Spinal cord (tissue), 10 donors: Measurements from ENCODE around the gene TMEM59. TPM values are rescaled to one million over a fixed set of nuclear protein-coding genes. Genes with fewer than 3 reads are reported as not detected.

Experiments used
- DNase-seq, 6 donors: peaks; one replicate each; pipeline versions ENCODE4 v3.0.0 to v3.0.0-alpha.2; 2013 to 2015; ENCODE audit warnings: low spot score in 6 of 6, low read depth in 4 of 6
- H3K27ac ChIP-seq: one replicate; pipeline ENCODE4 v1.5.1; 2013; ENCODE audit warnings: low read depth, low read length, control low read depth
- H3K27me3 ChIP-seq: one replicate; pipeline ENCODE4 v1.6.1; 2013; ENCODE audit warnings: low read length; ENCODE audit not compliant: control insufficient read depth, insufficient read depth
- H3K36me3 ChIP-seq: one replicate; pipeline ENCODE4 v1.6.1; 2013; ENCODE audit warnings: low read length; ENCODE audit not compliant: control insufficient read depth, insufficient read depth
- H3K4me1 ChIP-seq: one replicate; pipeline ENCODE4 v1.6.1; 2013; ENCODE audit warnings: low read length; ENCODE audit not compliant: control insufficient read depth, insufficient read depth
- H3K4me3 ChIP-seq: one replicate; pipeline ENCODE4 v1.5.1; 2013; ENCODE audit warnings: low read depth, low read length, control low read depth
- H3K9me3 ChIP-seq: one replicate; pipeline ENCODE4 v1.6.1; 2013; ENCODE audit warnings: low read length; ENCODE audit not compliant: control insufficient read depth, insufficient read depth
- WGBS: methylation state at CpG from one replicate; pipeline ENCODE4 v1.1.5; 2013; ENCODE audit warnings: missing lambda C conversion rate; ENCODE audit not compliant: insufficient coverage; 5-methylcytosine and 5-hydroxymethylcytosine counted together
- polyA plus RNA-seq, 2 donors: library from polyadenylated mRNA; unstranded; fragments of 120-200 nt; gene quantifications; one replicate each; pipeline ENCODE4 v1.2.1, GENCODE V29; 2013; ENCODE audit not compliant: insufficient read length in 2 of 2
- total RNA-seq, 2 donors: library from RNA; depleted of rRNA in 1 of 2; stranded (reverse); fragments of 120-200 nt in 1 of 2; fragments of >200 nt in 1 of 2; gene quantifications; one replicate each; pipeline versions ENCODE4 v1.2.3 to v1.2.4, GENCODE V29; 2013 to 2014
- donor health status: healthy.

TMEM59 gene
- total and polyA plus RNA-seq, 4 donors: 242 to 455 (median 272) TPM

- no peaks in the 10 kb centered on the region for H3K4me1 ChIP-seq
- no peaks in the 10 kb centered on the region for H3K36me3 ChIP-seq
- 56% methylated on average over 7 of the region's 8 CpGs for WGBS
- DNase-seq: no peak
- no peak overlapping the region for H3K4me3 ChIP-seq
- no peak overlapping the region for H3K27ac ChIP-seq
- H3K9me3 ChIP-seq: no peaks in the 10 kb centered on the region
- H3K27me3 ChIP-seq: peaks cover 4% of the 10 kb centered on the region
Measured at GRCh38 chr1:54016343-54017282, 36.4 kb downstream of the TMEM59 start.

- peaks cover 4% of the 10 kb centered on the region for H3K27me3 ChIP-seq
- H3K27ac ChIP-seq: no peak overlapping the region
- H3K4me3 ChIP-seq: no peak overlapping the region
- 56% methylated on average over 14 of the region's 17 CpGs for WGBS
- no peak for DNase-seq
- H3K4me1 ChIP-seq: no peaks in the 10 kb centered on the region
- no peaks in the 10 kb centered on the region for H3K9me3 ChIP-seq
- H3K36me3 ChIP-seq: no peaks in the 10 kb centered on the region
Measured at GRCh38 chr1:54014009-54014629, 38.9 kb downstream of the TMEM59 start.

- H3K36me3 ChIP-seq: no peaks in the 10 kb centered on the region
- H3K27me3 ChIP-seq: peaks cover 4% of the 10 kb centered on the region
- no peak for DNase-seq
- H3K4me1 ChIP-seq: no peaks in the 10 kb centered on the region
- no peaks in the 10 kb centered on the region for H3K9me3 ChIP-seq
- WGBS: 81% methylated on average over 8 of the region's 8 CpGs
- no peak overlapping the region for H3K4me3 ChIP-seq
- H3K27ac ChIP-seq: no peak overlapping the region
Measured at GRCh38 chr1:54013393-54014008, 39.5 kb downstream of the TMEM59 start.

GRCh38 chr1:54012863-54013262 is 40.1 kb downstream of the TMEM59 start:
- Histone ChIP-seq H3K27ac (no peak overlapping the region), H3K4me1 (no peaks in the 10 kb centered on the region), H3K9me3 (no peaks in the 10 kb centered on the region), H3K4me3 (no peak overlapping the region), H3K36me3 (no peaks in the 10 kb centered on the region), H3K27me3 (peaks cover 3% of the 10 kb centered on the region)
- WGBS: 90% methylated on average over 3 of the region's 8 CpGs
- no peak for DNase-seq

GRCh38 chr1:54012008-54012325 is 41.0 kb downstream of the TMEM59 start:
- H3K4me1 ChIP-seq: no peaks in the 10 kb centered on the region
- WGBS: 94% methylated on average over 9 of the region's 9 CpGs
- no peak overlapping the region for H3K4me3 ChIP-seq
- H3K9me3 ChIP-seq: no peaks in the 10 kb centered on the region
- no peak overlapping the region for H3K27ac ChIP-seq
- DNase-seq: no peak
- no peaks in the 10 kb centered on the region for H3K36me3 ChIP-seq
- H3K27me3 ChIP-seq: no peaks in the 10 kb centered on the region

GRCh38 chr1:54011316-54012007 is 41.5 kb downstream of the TMEM59 start:
- no peaks in the 10 kb centered on the region for H3K27me3 ChIP-seq
- 88% methylated on average over 8 of the region's 9 CpGs for WGBS
- no peak for DNase-seq
- no peak overlapping the region for H3K4me3 ChIP-seq
- H3K27ac ChIP-seq: no peak overlapping the region
- H3K36me3 ChIP-seq: no peaks in the 10 kb centered on the region
- no peaks in the 10 kb centered on the region for H3K4me1 ChIP-seq
- no peaks in the 10 kb centered on the region for H3K9me3 ChIP-seq

- 81% methylated on average over 2 of the region's 5 CpGs for WGBS
- DNase-seq: no peak
- Histone ChIP-seq H3K9me3 (no peaks in the 10 kb centered on the region), H3K36me3 (no peaks in the 10 kb centered on the region), H3K4me1 (no peaks in the 10 kb centered on the region), H3K4me3 (no peak overlapping the region), H3K27ac (no peak overlapping the region), H3K27me3 (no peaks in the 10 kb centered on the region)
Measured at GRCh38 chr1:54010415-54011117, 42.4 kb downstream of the TMEM59 start.

- H3K9me3 ChIP-seq: no peaks in the 10 kb centered on the region
- H3K27me3 ChIP-seq: no peaks in the 10 kb centered on the region
- no peak for DNase-seq
- 90% methylated on average over 2 of the region's 4 CpGs for WGBS
- no peaks in the 10 kb centered on the region for H3K36me3 ChIP-seq
- no peak overlapping the region for H3K27ac ChIP-seq
- H3K4me1 ChIP-seq: no peaks in the 10 kb centered on the region
- no peak overlapping the region for H3K4me3 ChIP-seq
Measured at GRCh38 chr1:54009406-54009805, 43.6 kb downstream of the TMEM59 start.

- Histone ChIP-seq H3K27me3 (no peaks in the 10 kb centered on the region), H3K36me3 (no peaks in the 10 kb centered on the region), H3K9me3 (no peaks in the 10 kb centered on the region), H3K4me1 (no peaks in the 10 kb centered on the region), H3K27ac (no peak overlapping the region), H3K4me3 (no peak overlapping the region)
- WGBS: 88% methylated on average over 13 of the region's 13 CpGs
- no peak for DNase-seq
Measured at GRCh38 chr1:54008876-54009275, 44.1 kb downstream of the TMEM59 start.
